Medulla oblongata (tissue), 1 donor: ENCODE data around the gene MAP3K7.

ENCODE experiments used
- DNase-seq: peaks from one replicate; pipeline ENCODE4 v3.0.0-alpha.2; 2015; ENCODE audit errors: extremely low spot score

Gene MAP3K7

GRCh38 chr6:90484385-90484784, 102.5 kb downstream of the MAP3K7 start:
- DNase-seq, result no peak

GRCh38 chr6:90483956-90484355, 102.9 kb downstream of the MAP3K7 start:
- DNase-seq, result no peak

DNA sequence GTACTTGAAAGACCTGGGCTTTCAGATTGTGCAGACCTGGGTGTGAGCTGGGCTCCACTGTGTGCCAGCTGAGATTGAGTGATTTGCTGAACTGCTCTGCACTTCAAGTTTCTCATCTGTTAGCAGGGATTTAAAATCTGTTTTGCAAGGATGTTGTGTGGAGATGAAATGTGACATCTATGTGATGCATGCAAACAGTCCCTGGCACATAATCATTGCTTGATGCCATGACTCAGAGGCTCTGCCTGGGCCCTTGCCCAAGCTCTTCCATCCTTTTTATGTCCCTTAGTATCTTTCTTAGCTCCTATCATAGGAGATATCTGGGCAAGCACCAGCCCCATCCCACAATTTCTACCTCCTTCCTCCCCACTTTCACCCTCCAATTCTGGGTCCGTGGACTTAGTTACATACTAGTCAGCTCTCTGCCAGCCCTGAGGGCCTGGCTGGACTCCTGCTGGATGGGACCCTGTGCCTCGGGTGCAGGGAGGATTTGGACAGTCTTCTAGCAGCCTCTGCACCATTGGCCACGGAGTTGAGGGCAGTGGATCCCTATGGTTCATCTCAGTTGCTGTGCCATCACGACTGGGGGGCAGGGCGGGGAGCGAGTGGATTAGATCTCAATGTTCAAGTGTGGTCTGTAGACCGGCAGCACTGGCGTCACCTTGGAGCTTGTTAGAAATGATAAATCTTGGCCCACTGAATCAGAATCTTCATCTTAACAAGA, 103.6 kb downstream of the MAP3K7 start:
- DNase-seq, result no peak

DNA sequence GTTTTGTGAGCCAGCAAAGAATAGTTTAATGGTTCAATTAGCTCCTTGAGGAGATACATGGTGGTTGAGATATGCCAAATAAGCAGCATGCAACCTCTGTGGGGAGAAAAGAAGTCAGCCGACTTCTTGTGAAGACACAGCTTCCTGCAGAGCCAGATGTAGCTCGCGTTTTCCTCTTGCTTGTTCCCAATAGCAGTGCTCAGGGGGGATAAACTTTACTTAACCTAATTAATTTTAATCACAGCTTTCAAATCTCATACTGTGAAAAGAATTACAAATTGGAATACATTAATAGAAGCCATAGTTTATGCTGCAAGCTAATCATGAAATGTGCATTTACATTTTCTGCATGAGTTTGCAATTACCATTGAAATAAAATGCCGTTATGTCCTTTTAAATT, 106.2 kb downstream of the MAP3K7 start:
- DNase-seq, result no peak

DNA sequence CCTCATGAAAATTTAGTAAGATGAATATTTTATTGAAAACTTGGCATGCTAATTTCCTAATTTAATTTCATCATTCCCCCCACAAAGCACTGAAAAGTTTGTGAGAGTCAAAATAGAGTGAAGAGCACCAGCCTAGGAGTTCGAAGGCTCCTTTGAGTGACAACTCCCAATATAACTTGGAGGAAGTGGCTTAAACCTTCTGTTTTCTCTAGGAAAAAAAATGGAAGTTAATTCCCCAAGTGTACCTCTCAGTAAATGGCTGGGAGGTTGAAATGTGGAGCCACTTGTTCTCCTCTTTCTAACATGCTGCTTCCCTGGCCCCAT, 107.3 kb downstream of the MAP3K7 start:
- DNase-seq, result no peak

GRCh38 chr6:90478789-90479602, 107.9 kb downstream of the MAP3K7 start:
- peak; percentile 96 for DNase-seq

- no peak for DNase-seq
Observed at GRCh38 chr6:90478278-90478677, 108.6 kb downstream of the MAP3K7 start.

DNA sequence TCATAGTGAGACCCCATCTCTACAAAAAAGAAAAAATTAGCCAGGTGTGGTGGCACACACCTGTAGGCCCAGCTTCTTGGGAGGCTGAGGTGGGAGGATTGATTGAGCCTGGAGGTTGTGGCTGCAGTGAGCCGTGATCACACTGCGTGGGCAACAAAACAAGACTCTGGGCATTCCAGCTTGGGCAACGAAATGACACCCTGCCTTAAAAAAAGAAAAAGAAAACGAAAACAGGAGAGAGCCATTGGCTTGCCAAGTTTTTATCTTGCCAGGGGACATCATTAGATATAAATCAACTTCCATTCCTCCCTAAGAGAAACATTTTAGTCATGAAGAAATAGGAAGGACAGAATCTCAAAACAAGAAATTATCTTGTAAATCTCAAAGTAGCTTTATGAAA, 109.5 kb downstream of the MAP3K7 start:
- no peak for DNase-seq

DNA sequence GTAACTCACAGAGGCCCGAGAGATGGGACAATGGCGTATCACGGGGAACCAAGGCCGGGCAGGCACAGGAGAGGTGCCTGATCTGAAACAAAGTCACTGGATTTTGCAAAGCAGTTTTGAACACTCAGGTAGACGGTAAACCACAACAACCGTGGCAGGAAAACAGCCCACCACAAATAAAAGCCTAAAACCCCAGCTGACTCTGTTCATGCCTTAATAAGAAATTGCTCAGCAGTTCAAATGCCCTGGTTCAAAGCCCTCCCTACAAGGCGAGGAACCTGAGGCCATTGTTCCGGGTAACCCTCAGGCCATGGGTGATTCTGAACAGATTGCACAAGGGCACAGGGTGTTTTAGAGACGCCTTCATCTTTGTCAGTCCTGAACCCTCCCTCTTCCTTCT, 114.2 kb downstream of the MAP3K7 start:
- no peak for DNase-seq

DNA sequence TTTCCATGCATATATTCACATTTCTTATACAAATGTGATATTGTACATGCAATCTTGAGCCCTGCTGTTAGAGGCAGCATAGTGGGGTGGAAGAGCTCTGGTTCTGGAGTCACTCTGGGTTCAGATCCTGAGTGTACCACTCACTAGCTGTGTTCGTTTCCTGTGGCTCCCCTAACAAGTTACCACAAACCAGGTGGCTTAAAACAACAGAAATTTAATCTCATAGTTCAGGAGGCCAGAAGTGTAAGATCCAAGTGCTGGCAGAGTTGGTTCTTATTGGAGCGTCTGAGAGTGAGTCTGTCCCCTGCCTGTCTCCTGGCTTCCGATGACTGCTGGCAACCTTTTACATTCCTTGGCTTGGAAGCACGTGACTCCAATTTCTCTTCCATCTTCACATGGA, 115.6 kb downstream of the MAP3K7 start:
- no peak for DNase-seq

GRCh38 chr6:90469906-90470305, 117.0 kb downstream of the MAP3K7 start:
- no peak for DNase-seq

DNA sequence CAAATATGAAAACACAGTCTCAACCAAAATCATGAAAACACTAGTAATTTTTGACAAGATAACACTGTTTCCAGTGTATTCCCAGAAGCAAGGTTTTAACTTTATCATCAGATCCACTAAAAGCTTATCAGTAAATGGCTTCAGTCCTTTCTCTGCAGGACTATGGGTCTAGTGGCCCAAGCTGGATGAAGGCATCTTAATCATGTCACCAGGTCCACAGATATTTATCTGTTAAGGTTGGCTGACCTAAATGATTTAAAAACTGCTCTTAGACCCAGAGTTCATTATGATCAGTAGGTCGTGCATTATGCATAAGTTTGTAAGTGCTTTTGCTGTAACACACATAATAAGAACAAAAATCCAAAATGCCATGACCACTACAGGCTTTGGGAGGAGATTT, 118.0 kb downstream of the MAP3K7 start:
- no peak for DNase-seq

DNA sequence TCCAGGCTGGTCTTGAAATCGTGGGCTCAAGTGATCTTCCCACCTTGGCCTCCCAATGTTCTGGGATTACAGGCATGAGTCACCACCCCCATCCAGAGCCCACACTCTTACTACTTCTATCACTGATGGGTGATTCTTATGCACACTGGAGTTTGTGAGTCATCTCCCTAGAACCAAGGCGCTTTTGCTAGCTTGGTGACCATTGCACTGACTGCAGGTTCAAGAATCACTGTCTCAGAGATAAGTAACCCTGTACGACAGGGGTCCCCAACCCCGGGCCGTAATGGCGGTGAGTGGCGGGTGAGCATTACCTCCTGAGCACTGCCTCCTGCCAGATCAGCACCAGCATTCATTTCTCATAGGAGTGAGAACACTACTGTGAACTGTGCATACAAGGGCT, 118.8 kb downstream of the MAP3K7 start:
- no peak for DNase-seq

DNA sequence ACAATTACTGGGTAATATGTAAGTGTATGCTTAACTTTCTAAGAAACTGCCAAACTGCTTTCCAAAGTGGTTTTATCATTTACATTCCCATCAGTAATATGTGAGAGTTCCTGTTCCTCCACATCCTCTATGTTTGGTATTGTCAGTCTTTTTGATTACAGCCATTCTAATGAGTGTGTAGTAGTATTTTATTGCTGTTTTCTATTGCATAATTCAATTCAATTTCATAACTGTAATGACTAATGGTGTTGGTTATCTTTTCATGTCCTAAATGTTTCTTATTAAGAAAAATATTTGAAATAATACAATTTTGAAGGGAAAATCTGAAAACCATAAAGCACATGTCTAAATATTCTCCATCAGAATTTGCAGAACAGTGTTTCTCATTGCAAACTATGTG, 119.3 kb downstream of the MAP3K7 start:
- DNase-seq, result no peak

GRCh38 chr6:90466154-90466940, 120.5 kb downstream of the MAP3K7 start:
- peak; percentile 32 for DNase-seq

DNA sequence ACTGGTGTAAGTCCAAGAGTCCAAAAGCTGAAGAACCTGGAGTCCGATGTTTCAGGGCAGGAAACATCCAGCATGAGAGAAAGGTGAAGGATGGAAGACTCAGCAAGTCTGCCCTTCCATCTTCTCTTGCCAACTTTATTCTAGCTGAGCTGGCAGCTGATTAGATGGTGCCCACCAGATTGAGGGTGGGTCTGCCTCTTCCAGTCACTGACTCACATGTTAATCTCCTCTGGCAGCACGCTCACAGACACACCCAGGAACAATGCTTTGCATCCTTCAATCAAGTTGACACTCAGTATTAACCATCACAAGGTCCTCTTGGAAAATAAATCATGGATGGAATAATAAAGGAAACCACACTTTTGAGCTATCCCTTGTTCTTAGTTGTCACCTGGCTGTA, 121.2 kb downstream of the MAP3K7 start:
- no peak for DNase-seq

- DNase-seq, result no peak
Observed at GRCh38 chr6:90464507-90464906, 122.4 kb downstream of the MAP3K7 start.

GRCh38 chr6:90463874-90464273, 123.0 kb downstream of the MAP3K7 start:
- no peak for DNase-seq
